GM23338 (cell line): ENCODE measurements around the gene CLASP2. TPM values are rescaled to one million over a fixed set of nuclear protein-coding genes. Genes with fewer than 3 reads are reported as not detected.

ENCODE experiments used
- ATAC-seq: fragments of 200-7000 bp; cut with Tn5 transposase; 3 replicates; pipeline ENCODE4 v1.9.1; 2020
- DNase-seq: peaks from one replicate; pipeline ENCODE4 v3.0.0-alpha.2; 2015; ENCODE audit warnings: low spot score
- H2AFZ ChIP-seq: fragments of 200-600 bp; sonication (generic); 2 replicates; pipeline ENCODE4 v1.8.0; 2016; ENCODE audit warnings: antibody characterized with exemption, mild to moderate bottlenecking, moderate library complexity
- H3F3A ChIP-seq: fragments of 200-600 bp; sonication (generic); replicated peaks from 2 replicates; pipeline ENCODE4 v1.8.0; 2017; ENCODE audit warnings: antibody characterized with exemption, mixed run types, low read depth
- H3K27ac ChIP-seq: fragments of 200-600 bp; sonication (generic); 2 replicates; pipeline ENCODE4 v1.6.1; 2016; ENCODE audit warnings: low read depth
- H3K27me3 ChIP-seq: fragments of 200-600 bp; sonication (generic); 2 replicates; pipeline ENCODE4 v1.8.0; 2016; ENCODE audit warnings: mild to moderate bottlenecking, mixed run types, moderate library complexity; ENCODE audit not compliant: insufficient read depth
- H3K36me3 ChIP-seq: fragments of 200-600 bp; sonication (generic); 2 replicates; pipeline ENCODE4 v1.8.0; 2016; ENCODE audit warnings: mild to moderate bottlenecking; ENCODE audit not compliant: insufficient read depth
- H3K4me1 ChIP-seq: fragments of 200-600 bp; sonication (generic); 2 replicates; pipeline ENCODE4 v1.8.0; 2016; ENCODE audit warnings: mild to moderate bottlenecking, moderate library complexity; ENCODE audit not compliant: insufficient read depth
- H3K4me2 ChIP-seq: fragments of 200-600 bp; sonication (generic); 2 replicates; pipeline ENCODE4 v1.7.1; 2017; ENCODE audit warnings: mixed run types
- H3K4me3 ChIP-seq: fragments of 200-600 bp; sonication (generic); 2 replicates; pipeline ENCODE4 v1.6.1; 2016; ENCODE audit warnings: mixed run types
- H3K79me2 ChIP-seq: fragments of 200-600 bp; sonication (generic); replicated peaks from 2 replicates; pipeline ENCODE4 v1.8.0; 2017; ENCODE audit warnings: mild to moderate bottlenecking; ENCODE audit not compliant: insufficient read depth
- H3K9me2 ChIP-seq: fragments of 200-600 bp; sonication (generic); 2 replicates; pipeline ENCODE4 v1.8.0; 2017; ENCODE audit not compliant: insufficient read depth
- H4K20me1 ChIP-seq: fragments of 200-600 bp; sonication (generic); replicated peaks from 2 replicates; pipeline ENCODE4 v1.8.0; 2017; ENCODE audit warnings: mild to moderate bottlenecking; ENCODE audit not compliant: insufficient read depth
- H3K27ac Mint-ChIP-seq: 2 replicates; pipeline ENCODE4 v1.8.0; 2020; ENCODE audit warnings: inconsistent platforms, mild to moderate bottlenecking, moderate library complexity, mixed read lengths
- H3K27me3 Mint-ChIP-seq: 3 replicates; pipeline ENCODE4 v1.8.0; 2022; ENCODE audit warnings: low read depth, mild to moderate bottlenecking, moderate library complexity, mixed read lengths, inconsistent platforms; ENCODE audit not compliant: insufficient read depth, poor library complexity
- H3K36me3 Mint-ChIP-seq: 3 replicates; pipeline ENCODE4 v1.8.0; 2021; ENCODE audit warnings: low read depth, mild to moderate bottlenecking, inconsistent platforms, moderate library complexity, mixed read lengths
- H3K4me1 Mint-ChIP-seq: 3 replicates; pipeline ENCODE4 v1.8.0; 2020; ENCODE audit warnings: mild to moderate bottlenecking, inconsistent platforms, mixed read lengths
- H3K4me3 Mint-ChIP-seq: 3 replicates; pipeline ENCODE4 v1.8.0; 2021; ENCODE audit warnings: moderate library complexity, mild to moderate bottlenecking, inconsistent platforms, mixed read lengths
- H3K9me3 Mint-ChIP-seq: 3 replicates; pipeline ENCODE4 v1.8.0; 2020; ENCODE audit warnings: moderate library complexity, mild to moderate bottlenecking, inconsistent platforms, mixed read lengths
- CREB1 ChIP-seq: fragments of 250-450 bp; sonication (Bioruptor Pico); IDR thresholded peaks from 2 replicates; pipeline ENCODE4 v1.5.0; 2020; ENCODE audit warnings: low read depth, mild to moderate bottlenecking, moderate library complexity
- EZH2 ChIP-seq: fragments of 200-600 bp; sonication (generic); IDR thresholded peaks from one replicate; pipeline ENCODE4 v1.8.0; 2017; ENCODE audit warnings: antibody characterized with exemption, mild to moderate bottlenecking, low read depth; ENCODE audit not compliant: unreplicated experiment
- JUNB ChIP-seq: IDR thresholded peaks from one replicate; pipeline ENCODE4 v1.6.1; 2016; ENCODE audit warnings: antibody characterized with exemption; ENCODE audit not compliant: unreplicated experiment
- POLR2AphosphoS5 ChIP-seq: IDR thresholded peaks from 2 replicates; pipeline ENCODE4 v1.6.1; 2016; ENCODE audit warnings: antibody characterized with exemption, low read depth
- STAT1 ChIP-seq: IDR thresholded peaks from one replicate; pipeline ENCODE4 v1.6.1; 2016; ENCODE audit warnings: antibody characterized with exemption; ENCODE audit not compliant: unreplicated experiment
- ZNF114 ChIP-seq: fragments of 250-450 bp; sonication (Bioruptor Pico); IDR thresholded peaks from 2 replicates; pipeline ENCODE4 v1.5.0; 2020; ENCODE audit warnings: mild to moderate bottlenecking, moderate library complexity
- polyA plus RNA-seq: library from polyadenylated mRNA; unstranded; fragments of >200 nt; fragmentation: Nextera tagmentation; extraction: Ambion mirVana; gene quantifications from 2 replicates; pipeline ENCODE4 v1.2.1, GENCODE V29; 2016
- total RNA-seq: library from RNA; depleted of rRNA; stranded (reverse); fragments of >200 nt; shearing (Covaris generic); gene quantifications from 2 replicates; pipeline ENCODE4 v1.2.3, GENCODE V29; 2014
- TF ChIP-seq, protein P1 (sequence below): fragments of 250-450 bp; sonication (Bioruptor Pico); IDR thresholded peaks from 2 replicates; pipeline ENCODE4 v1.5.0; 2020; ENCODE audit warnings: mild to moderate bottlenecking, moderate library complexity
- TF ChIP-seq, protein P2 (sequence below): IDR thresholded peaks from 2 replicates; pipeline ENCODE4 v1.6.1; 2016; ENCODE audit warnings: antibody characterized with exemption
- TF ChIP-seq, protein P3 (sequence below): IDR thresholded peaks from one replicate; pipeline ENCODE4 v1.6.1; 2018; ENCODE audit warnings: antibody characterized with exemption; ENCODE audit not compliant: unreplicated experiment

Gene CLASP2
- total and polyA plus RNA-seq, 2 experiments from 2014 or later, result 12.8 to 74.6 TPM

DNA sequence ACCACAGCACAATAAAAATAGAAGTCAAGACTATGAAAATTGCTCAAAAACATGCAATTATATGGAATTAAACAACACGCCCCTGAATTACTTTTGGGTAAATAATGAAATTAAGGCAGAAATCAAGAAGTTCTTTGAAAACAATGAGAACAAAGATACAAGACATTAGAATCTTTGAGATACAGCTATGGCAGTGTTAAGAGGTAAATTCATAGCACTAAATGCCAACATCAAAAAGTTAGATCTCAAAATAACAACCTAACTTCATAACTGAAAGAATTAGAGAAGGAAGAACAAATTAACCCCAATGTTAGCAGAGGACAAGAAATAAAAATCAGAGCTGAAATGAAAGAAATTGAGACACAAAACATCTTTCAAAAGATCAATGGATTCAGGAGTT lies 191.3 kb downstream of the CLASP2 start:
- H3K9me3 Mint-ChIP-seq, result peaks cover 39% of the 10 kb centered on the region
- H3K27me3 ChIP-seq, result no peaks in the 10 kb centered on the region
- peaks cover 25% of the 10 kb centered on the region for H3K36me3 ChIP-seq
- 0 out of 2 replicates have a peak, but pooled peaks cover 3% of the 10 kb centered on the region for H3K9me2 ChIP-seq
- no peaks in the 10 kb centered on the region for H3F3A ChIP-seq
- no peak overlapping the region for H3K4me2 ChIP-seq
- no peak for ATAC-seq
- DNase-seq, result no peak
- no peak overlapping the region for H2AFZ ChIP-seq
- H3K4me1 Mint-ChIP-seq, result peaks cover 7% of the 10 kb centered on the region
- H3K4me3 Mint-ChIP-seq, result no peak overlapping the region
- H3K27ac ChIP-seq, result no peak overlapping the region
- H3K4me1 ChIP-seq, result no peaks in the 10 kb centered on the region
- H3K27me3 Mint-ChIP-seq, result peaks cover 2% of the 10 kb centered on the region
- peaks cover 22% of the 10 kb centered on the region for H3K79me2 ChIP-seq
- TF ChIP-seq CREB1 (CRISPR knock-in tag) (no peak), EZH2 (no peak), POLR2AphosphoS5 (no peak), ZNF114 (CRISPR knock-in tag) (no peak), STAT1 (no peak), JUNB (no peak)
- TF ChIP-seq, protein P1, sequence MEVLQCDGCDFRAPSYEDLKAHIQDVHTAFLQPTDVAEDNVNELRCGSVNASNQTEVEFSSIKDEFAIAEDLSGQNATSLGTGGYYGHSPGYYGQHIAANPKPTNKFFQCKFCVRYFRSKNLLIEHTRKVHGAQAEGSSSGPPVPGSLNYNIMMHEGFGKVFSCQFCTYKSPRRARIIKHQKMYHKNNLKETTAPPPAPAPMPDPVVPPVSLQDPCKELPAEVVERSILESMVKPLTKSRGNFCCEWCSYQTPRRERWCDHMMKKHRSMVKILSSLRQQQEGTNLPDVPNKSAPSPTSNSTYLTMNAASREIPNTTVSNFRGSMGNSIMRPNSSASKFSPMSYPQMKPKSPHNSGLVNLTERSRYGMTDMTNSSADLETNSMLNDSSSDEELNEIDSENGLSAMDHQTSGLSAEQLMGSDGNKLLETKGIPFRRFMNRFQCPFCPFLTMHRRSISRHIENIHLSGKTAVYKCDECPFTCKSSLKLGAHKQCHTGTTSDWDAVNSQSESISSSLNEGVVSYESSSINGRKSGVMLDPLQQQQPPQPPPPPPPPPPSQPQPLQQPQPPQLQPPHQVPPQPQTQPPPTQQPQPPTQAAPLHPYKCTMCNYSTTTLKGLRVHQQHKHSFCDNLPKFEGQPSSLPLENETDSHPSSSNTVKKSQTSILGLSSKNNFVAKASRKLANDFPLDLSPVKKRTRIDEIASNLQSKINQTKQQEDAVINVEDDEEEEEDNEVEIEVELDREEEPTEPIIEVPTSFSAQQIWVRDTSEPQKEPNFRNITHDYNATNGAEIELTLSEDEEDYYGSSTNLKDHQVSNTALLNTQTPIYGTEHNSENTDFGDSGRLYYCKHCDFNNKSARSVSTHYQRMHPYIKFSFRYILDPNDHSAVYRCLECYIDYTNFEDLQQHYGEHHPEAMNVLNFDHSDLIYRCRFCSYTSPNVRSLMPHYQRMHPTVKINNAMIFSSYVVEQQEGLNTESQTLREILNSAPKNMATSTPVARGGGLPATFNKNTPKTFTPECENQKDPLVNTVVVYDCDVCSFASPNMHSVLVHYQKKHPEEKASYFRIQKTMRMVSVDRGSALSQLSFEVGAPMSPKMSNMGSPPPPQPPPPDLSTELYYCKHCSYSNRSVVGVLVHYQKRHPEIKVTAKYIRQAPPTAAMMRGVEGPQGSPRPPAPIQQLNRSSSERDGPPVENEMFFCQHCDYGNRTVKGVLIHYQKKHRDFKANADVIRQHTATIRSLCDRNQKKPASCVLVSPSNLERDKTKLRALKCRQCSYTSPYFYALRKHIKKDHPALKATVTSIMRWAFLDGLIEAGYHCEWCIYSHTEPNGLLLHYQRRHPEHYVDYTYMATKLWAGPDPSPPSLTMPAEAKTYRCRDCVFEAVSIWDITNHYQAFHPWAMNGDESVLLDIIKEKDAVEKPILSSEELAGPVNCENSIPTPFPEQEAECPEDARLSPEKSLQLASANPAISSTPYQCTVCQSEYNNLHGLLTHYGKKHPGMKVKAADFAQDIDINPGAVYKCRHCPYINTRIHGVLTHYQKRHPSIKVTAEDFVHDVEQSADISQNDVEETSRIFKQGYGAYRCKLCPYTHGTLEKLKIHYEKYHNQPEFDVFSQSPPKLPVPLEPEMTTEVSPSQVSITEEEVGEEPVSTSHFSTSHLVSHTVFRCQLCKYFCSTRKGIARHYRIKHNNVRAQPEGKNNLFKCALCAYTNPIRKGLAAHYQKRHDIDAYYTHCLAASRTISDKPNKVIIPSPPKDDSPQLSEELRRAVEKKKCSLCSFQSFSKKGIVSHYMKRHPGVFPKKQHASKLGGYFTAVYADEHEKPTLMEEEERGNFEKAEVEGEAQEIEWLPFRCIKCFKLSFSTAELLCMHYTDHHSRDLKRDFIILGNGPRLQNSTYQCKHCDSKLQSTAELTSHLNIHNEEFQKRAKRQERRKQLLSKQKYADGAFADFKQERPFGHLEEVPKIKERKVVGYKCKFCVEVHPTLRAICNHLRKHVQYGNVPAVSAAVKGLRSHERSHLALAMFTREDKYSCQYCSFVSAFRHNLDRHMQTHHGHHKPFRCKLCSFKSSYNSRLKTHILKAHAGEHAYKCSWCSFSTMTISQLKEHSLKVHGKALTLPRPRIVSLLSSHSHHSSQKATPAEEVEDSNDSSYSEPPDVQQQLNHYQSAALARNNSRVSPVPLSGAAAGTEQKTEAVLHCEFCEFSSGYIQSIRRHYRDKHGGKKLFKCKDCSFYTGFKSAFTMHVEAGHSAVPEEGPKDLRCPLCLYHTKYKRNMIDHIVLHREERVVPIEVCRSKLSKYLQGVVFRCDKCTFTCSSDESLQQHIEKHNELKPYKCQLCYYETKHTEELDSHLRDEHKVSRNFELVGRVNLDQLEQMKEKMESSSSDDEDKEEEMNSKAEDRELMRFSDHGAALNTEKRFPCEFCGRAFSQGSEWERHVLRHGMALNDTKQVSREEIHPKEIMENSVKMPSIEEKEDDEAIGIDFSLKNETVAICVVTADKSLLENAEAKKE, result no peak
- TF ChIP-seq, protein P2, sequence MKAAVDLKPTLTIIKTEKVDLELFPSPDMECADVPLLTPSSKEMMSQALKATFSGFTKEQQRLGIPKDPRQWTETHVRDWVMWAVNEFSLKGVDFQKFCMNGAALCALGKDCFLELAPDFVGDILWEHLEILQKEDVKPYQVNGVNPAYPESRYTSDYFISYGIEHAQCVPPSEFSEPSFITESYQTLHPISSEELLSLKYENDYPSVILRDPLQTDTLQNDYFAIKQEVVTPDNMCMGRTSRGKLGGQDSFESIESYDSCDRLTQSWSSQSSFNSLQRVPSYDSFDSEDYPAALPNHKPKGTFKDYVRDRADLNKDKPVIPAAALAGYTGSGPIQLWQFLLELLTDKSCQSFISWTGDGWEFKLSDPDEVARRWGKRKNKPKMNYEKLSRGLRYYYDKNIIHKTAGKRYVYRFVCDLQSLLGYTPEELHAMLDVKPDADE, result no peak
- TF ChIP-seq, protein P3, sequence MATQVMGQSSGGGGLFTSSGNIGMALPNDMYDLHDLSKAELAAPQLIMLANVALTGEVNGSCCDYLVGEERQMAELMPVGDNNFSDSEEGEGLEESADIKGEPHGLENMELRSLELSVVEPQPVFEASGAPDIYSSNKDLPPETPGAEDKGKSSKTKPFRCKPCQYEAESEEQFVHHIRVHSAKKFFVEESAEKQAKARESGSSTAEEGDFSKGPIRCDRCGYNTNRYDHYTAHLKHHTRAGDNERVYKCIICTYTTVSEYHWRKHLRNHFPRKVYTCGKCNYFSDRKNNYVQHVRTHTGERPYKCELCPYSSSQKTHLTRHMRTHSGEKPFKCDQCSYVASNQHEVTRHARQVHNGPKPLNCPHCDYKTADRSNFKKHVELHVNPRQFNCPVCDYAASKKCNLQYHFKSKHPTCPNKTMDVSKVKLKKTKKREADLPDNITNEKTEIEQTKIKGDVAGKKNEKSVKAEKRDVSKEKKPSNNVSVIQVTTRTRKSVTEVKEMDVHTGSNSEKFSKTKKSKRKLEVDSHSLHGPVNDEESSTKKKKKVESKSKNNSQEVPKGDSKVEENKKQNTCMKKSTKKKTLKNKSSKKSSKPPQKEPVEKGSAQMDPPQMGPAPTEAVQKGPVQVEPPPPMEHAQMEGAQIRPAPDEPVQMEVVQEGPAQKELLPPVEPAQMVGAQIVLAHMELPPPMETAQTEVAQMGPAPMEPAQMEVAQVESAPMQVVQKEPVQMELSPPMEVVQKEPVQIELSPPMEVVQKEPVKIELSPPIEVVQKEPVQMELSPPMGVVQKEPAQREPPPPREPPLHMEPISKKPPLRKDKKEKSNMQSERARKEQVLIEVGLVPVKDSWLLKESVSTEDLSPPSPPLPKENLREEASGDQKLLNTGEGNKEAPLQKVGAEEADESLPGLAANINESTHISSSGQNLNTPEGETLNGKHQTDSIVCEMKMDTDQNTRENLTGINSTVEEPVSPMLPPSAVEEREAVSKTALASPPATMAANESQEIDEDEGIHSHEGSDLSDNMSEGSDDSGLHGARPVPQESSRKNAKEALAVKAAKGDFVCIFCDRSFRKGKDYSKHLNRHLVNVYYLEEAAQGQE, result no peak
- H3K27ac Mint-ChIP-seq, result no peak overlapping the region
- peaks cover under 1% of the 10 kb centered on the region; the same call in 1 of the 2 replicates for H4K20me1 ChIP-seq
- no peak overlapping the region for H3K4me3 ChIP-seq
- peaks cover 78% of the 10 kb centered on the region for H3K36me3 Mint-ChIP-seq
